Activated CD8-positive, alpha-beta T cell treated with anti-CD3 and anti-CD28 coated beads, Interleukin-2, amount 10 ng/mL, durations not matched to agents 7 days and 5 days (primary cell): ENCODE results near the gene RAB32. TPM values are rescaled to one million over a fixed set of nuclear protein-coding genes. Genes with fewer than 3 reads are reported as not detected.

Experiments
- ATAC-seq: fragments of 150-1000 bp; cut with Tn5 transposase; one replicate; pipeline ENCODE4 v1.10.0; 2021; ENCODE audit warnings: moderate library complexity
- CTCF ChIA-PET: fragments of 350-600 bp; sonication (Branson Sonifier 250); formaldehyde crosslinking; loops from one replicate; lab custom pipeline; 2021; ENCODE audit warnings: antibody characterized with exemption; lab: Charles Lee
- POLR2A ChIA-PET: fragments of 350-600 bp; sonication (Branson Sonifier 250); formaldehyde crosslinking; loops from one replicate; lab custom pipeline; 2021; ENCODE audit warnings: antibody characterized with exemption; lab: Charles Lee
- DNase-seq: peaks from one replicate; pipeline ENCODE4 v3.0.0-alpha.2; 2020
- H3K27ac Mint-ChIP-seq: one replicate; pipeline ENCODE4 v1.8.0; 2021; ENCODE audit warnings: mild to moderate bottlenecking, mixed read lengths
- H3K27me3 Mint-ChIP-seq: one replicate; pipeline ENCODE4 v1.8.0; 2021; ENCODE audit warnings: low read depth, mixed read lengths
- H3K36me3 Mint-ChIP-seq: one replicate; pipeline ENCODE4 v1.8.0; 2021; ENCODE audit warnings: low read depth, mixed read lengths
- H3K4me1 Mint-ChIP-seq: one replicate; pipeline ENCODE4 v1.8.0; 2021; ENCODE audit warnings: low read depth, mixed read lengths
- H3K4me3 Mint-ChIP-seq: one replicate; pipeline ENCODE4 v1.8.0; 2021; ENCODE audit warnings: mild to moderate bottlenecking, mixed read lengths
- H3K9me3 Mint-ChIP-seq: one replicate; pipeline ENCODE4 v1.8.0; 2022; ENCODE audit warnings: mixed read lengths; ENCODE audit not compliant: insufficient read depth
- total RNA-seq, 2 experiments: library from RNA; stranded (reverse); gene quantifications; one replicate each; pipeline ENCODE4 v1.2.3, GENCODE V29; 2021

RAB32 gene
- total RNA-seq, 2 experiments from 2014 or later = 0.21 TPM; not detected in 1

GRCh38 chr6:146590492-146590891 is 46.9 kb downstream of the RAB32 start:
- no peaks in the 10 kb centered on the region for H3K36me3 Mint-ChIP-seq
- CTCF ChIA-PET = no interaction called here
- POLR2A ChIA-PET = no interaction called here

GRCh38 chr6:146592451-146592850 is 48.8 kb downstream of the RAB32 start:
- POLR2A ChIA-PET = no interaction called here
- Mint-ChIP-seq H3K4me1 (no peaks in the 10 kb centered on the region), H3K36me3 (no peaks in the 10 kb centered on the region), H3K27me3 (no peaks in the 10 kb centered on the region), H3K9me3 (no peaks in the 10 kb centered on the region), H3K4me3 (no peak overlapping the region), H3K27ac (no peak overlapping the region)
- CTCF ChIA-PET = no interaction called here
- DNase-seq (no peak), ATAC-seq (no peak)

More at GRCh38 chr6:146590492-146590891, 46.9 kb downstream of the RAB32 start:
- Mint-ChIP-seq H3K9me3 (no peaks in the 10 kb centered on the region), H3K27me3 (no peaks in the 10 kb centered on the region), H3K4me3 (no peak overlapping the region), H3K27ac (no peak overlapping the region), H3K4me1 (no peaks in the 10 kb centered on the region)
- ATAC-seq = no peak
- DNase-seq = no peak

- ChIA-PET POLR2A (no interaction called here), CTCF (no interaction called here)
- H3K36me3 Mint-ChIP-seq = no peaks in the 10 kb centered on the region
- H3K9me3 Mint-ChIP-seq = no peaks in the 10 kb centered on the region
- peaks cover 2% of the 10 kb centered on the region for H3K4me1 Mint-ChIP-seq
- H3K27ac Mint-ChIP-seq = no peak overlapping the region
- ATAC-seq (no peak), DNase-seq (no peak)
- H3K27me3 Mint-ChIP-seq = peaks cover 5% of the 10 kb centered on the region
- H3K4me3 Mint-ChIP-seq = no peak overlapping the region
Observed at GRCh38 chr6:146593986-146594385, 50.4 kb downstream of the RAB32 start.

GRCh38 chr6:146594495-146594894 is 50.9 kb downstream of the RAB32 start:
- H3K27me3 Mint-ChIP-seq = peaks cover 8% of the 10 kb centered on the region
- no peaks in the 10 kb centered on the region for H3K9me3 Mint-ChIP-seq
- H3K4me3 Mint-ChIP-seq = no peak overlapping the region
- ChIA-PET CTCF (no interaction called here), POLR2A (no interaction called here)
- H3K36me3 Mint-ChIP-seq = no peaks in the 10 kb centered on the region
- no peak for ATAC-seq
- peaks cover 4% of the 10 kb centered on the region for H3K4me1 Mint-ChIP-seq
- DNase-seq = no peak
- no peak overlapping the region for H3K27ac Mint-ChIP-seq

GRCh38 chr6:146595972-146596731 is 52.5 kb downstream of the RAB32 start:
- H3K27me3 Mint-ChIP-seq = peaks cover 8% of the 10 kb centered on the region
- CTCF ChIA-PET = no interaction called here
- DNase-seq (no peak), ATAC-seq (no peak)
- H3K9me3 Mint-ChIP-seq = no peaks in the 10 kb centered on the region
- no peaks in the 10 kb centered on the region for H3K36me3 Mint-ChIP-seq
- H3K27ac Mint-ChIP-seq = no peak overlapping the region
- H3K4me3 Mint-ChIP-seq = no peak overlapping the region
- H3K4me1 Mint-ChIP-seq = peaks cover 4% of the 10 kb centered on the region
- POLR2A ChIA-PET = no interaction called here

- peaks cover 8% of the 10 kb centered on the region for H3K27me3 Mint-ChIP-seq
Observed at GRCh38 chr6:146598772-146599405, 55.3 kb downstream of the RAB32 start, which contains the start of gene ADGB. TSS of gene ADGB (plus strand) at chr6:146598972. CDS start at chr6:146599041, 69 bp downstream.

GRCh38 chr6:146601352-146601751 is 57.7 kb downstream of the RAB32 start:
- CTCF ChIA-PET = no interaction called here
- Mint-ChIP-seq H3K9me3 (no peaks in the 10 kb centered on the region), H3K4me3 (no peak overlapping the region), H3K4me1 (peaks cover 4% of the 10 kb centered on the region), H3K27me3 (peaks cover 8% of the 10 kb centered on the region), H3K36me3 (no peaks in the 10 kb centered on the region), H3K27ac (no peak overlapping the region)
- POLR2A ChIA-PET = no interaction called here
- DNase-seq = no peak
- no peak for ATAC-seq

More at GRCh38 chr6:146598772-146599405, 55.3 kb downstream of the RAB32 start, which contains the start of gene ADGB:
- ATAC-seq (no peak), DNase-seq (no peak)
- H3K9me3 Mint-ChIP-seq = no peaks in the 10 kb centered on the region
- CTCF ChIA-PET = no interaction called here
- no peaks in the 10 kb centered on the region for H3K36me3 Mint-ChIP-seq
- POLR2A ChIA-PET = no interaction called here
- peaks cover 4% of the 10 kb centered on the region for H3K4me1 Mint-ChIP-seq
- peak within 1 kb of the TSS; percentile 51 for H3K4me3 Mint-ChIP-seq
- no peak within 1 kb of the TSS for H3K27ac Mint-ChIP-seq

- Mint-ChIP-seq H3K27ac (no peak overlapping the region), H3K36me3 (no peaks in the 10 kb centered on the region), H3K27me3 (peaks cover 8% of the 10 kb centered on the region), H3K9me3 (no peaks in the 10 kb centered on the region), H3K4me3 (no peak overlapping the region), H3K4me1 (peaks cover 4% of the 10 kb centered on the region)
- ChIA-PET POLR2A (no interaction called here), CTCF (no interaction called here)
- DNase-seq (no peak), ATAC-seq (no peak)
Observed at GRCh38 chr6:146602526-146602925, 58.9 kb downstream of the RAB32 start.

Other genes starting within 250 kb of the RAB32 start
- gene ADGB, start 55.1 kb downstream of the RAB32 start, total RNA-seq = not detected